A549 (cell line): ENCODE measurements around the gene CYP4F22.

Experiments
- CEBPB ChIP-seq, 2 experiments: fragments of >200 bp in 1 of 2; sonication (Bioruptor Twin) in 1 of 2; formaldehyde crosslinking in 1 of 2; IDR thresholded peaks; 2 replicates each; pipeline ENCODE4 v1.6.1; 2012 to 2016
- CTCF ChIP-seq: fragments of >200 bp; sonication (Bioruptor Twin); formaldehyde crosslinking; IDR thresholded peaks from 3 replicates; pipeline ENCODE4 v1.5.1; 2016
- MYC ChIP-seq: IDR thresholded peaks from 2 replicates; pipeline ENCODE4 v1.6.1; 2012; ENCODE audit warnings: mild to moderate bottlenecking, inconsistent platforms, low read length, improper control_type of control experiment, borderline replicate concordance
- POLR2A ChIP-seq: IDR thresholded peaks from 2 replicates; pipeline ENCODE4 v1.6.1; 2012; ENCODE audit warnings: mild to moderate bottlenecking, low read length
- RFX5 ChIP-seq: fragments of 450-650 bp; IDR thresholded peaks from 2 replicates; pipeline ENCODE4 v1.7.1; 2014; ENCODE audit warnings: antibody characterized with exemption, mild to moderate bottlenecking, moderate library complexity
- TF ChIP-seq, protein P1 (sequence below): IDR thresholded peaks from 2 replicates; pipeline ENCODE4 v1.6.1; 2012

- TF ChIP-seq CEBPB (IDR thresholded peaks at IDR 0.05) = no peak
- TF ChIP-seq, protein P1, sequence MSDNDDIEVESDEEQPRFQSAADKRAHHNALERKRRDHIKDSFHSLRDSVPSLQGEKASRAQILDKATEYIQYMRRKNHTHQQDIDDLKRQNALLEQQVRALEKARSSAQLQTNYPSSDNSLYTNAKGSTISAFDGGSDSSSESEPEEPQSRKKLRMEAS = no peak
- no peak for TF ChIP-seq CTCF
- no peak for TF ChIP-seq POLR2A
- TF ChIP-seq RFX5 = no peak
- TF ChIP-seq MYC = no peak
These were observed at the start of gene CYP4F22 for GRCh38 chr19:15508035-15508710.
